GM06990 (cell line): Measurements from ENCODE around the gene UBAP2L.

Experiments used
- DNase-seq: peaks from one replicate; pipeline ENCODE4 v3.0.0-alpha.2; 2011; ENCODE audit not compliant: insufficient read length; ENCODE audit errors: extremely low read depth
- H3K27me3 ChIP-seq: replicated peaks from 2 replicates; pipeline ENCODE4 v1.6.0; 2011; ENCODE audit warnings: low read length; ENCODE audit not compliant: control insufficient read depth, insufficient read depth
- H3K36me3 ChIP-seq: 2 replicates; pipeline ENCODE4 v1.5.1; 2011; ENCODE audit warnings: low read length; ENCODE audit not compliant: control insufficient read depth, insufficient read depth
- H3K4me3 ChIP-seq: replicated peaks from 2 replicates; pipeline ENCODE4 v1.5.1; 2011; ENCODE audit warnings: low read depth, mild to moderate bottlenecking, control low read depth, low read length
- CTCF ChIP-seq: IDR thresholded peaks from 2 replicates; pipeline ENCODE4 v1.5.1; 2011; ENCODE audit warnings: low read length, control low read depth, mild to moderate bottlenecking, inconsistent platforms; ENCODE audit not compliant: insufficient read depth, poor library complexity, severe bottlenecking

Gene UBAP2L

GRCh38 chr1:154316704-154317103, 95.9 kb downstream of the UBAP2L start:
- TF ChIP-seq CTCF, result no peak
- H3K4me3 ChIP-seq, result no peak overlapping the region
- no peaks in the 10 kb centered on the region for H3K27me3 ChIP-seq
- no peaks in the 10 kb centered on the region for H3K36me3 ChIP-seq
- no peak for DNase-seq

GRCh38 chr1:154318386-154318785, 97.6 kb downstream of the UBAP2L start:
- Histone ChIP-seq H3K27me3 (no peaks in the 10 kb centered on the region; the same call in 1 of the 2 replicates), H3K4me3 (no peak overlapping the region), H3K36me3 (no peaks in the 10 kb centered on the region)
- no peak for TF ChIP-seq CTCF
- DNase-seq, result no peak
